H9 (cell line): ENCODE data around the gene BSN. TPM values are rescaled to one million over a fixed set of nuclear protein-coding genes. Genes with fewer than 3 reads are reported as not detected.

ENCODE experiments used
- DNase-seq: peaks from one replicate; pipeline ENCODE4 v3.0.0-alpha.2; 2017
- H2AFZ ChIP-seq: one replicate; pipeline ENCODE4 v1.6.1; 2013; ENCODE audit warnings: mild to moderate bottlenecking, low read length, control low read depth, moderate library complexity
- H2AK5ac ChIP-seq: 2 replicates; pipeline ENCODE4 v1.6.1; 2013; ENCODE audit warnings: low read length, control low read depth, mixed read lengths; ENCODE audit not compliant: insufficient read length
- H2BK120ac ChIP-seq: one replicate; pipeline ENCODE4 v1.6.1; 2013; ENCODE audit warnings: low read depth, mild to moderate bottlenecking, low read length, control low read depth, inconsistent platforms; ENCODE audit not compliant: poor library complexity, severe bottlenecking
- H2BK12ac ChIP-seq: 2 replicates; pipeline ENCODE4 v1.6.1; 2013; ENCODE audit warnings: low read length, control low read depth, mixed read lengths, low read depth; ENCODE audit not compliant: insufficient read length
- H2BK15ac ChIP-seq: 2 replicates; pipeline ENCODE4 v1.6.1; 2013; ENCODE audit warnings: low read depth, low read length, control low read depth
- H2BK20ac ChIP-seq: one replicate; pipeline ENCODE4 v1.6.1; 2013; ENCODE audit warnings: low read depth, mild to moderate bottlenecking, low read length, control low read depth, inconsistent platforms; ENCODE audit not compliant: poor library complexity, severe bottlenecking
- H2BK5ac ChIP-seq: 2 replicates; pipeline ENCODE4 v1.6.1; 2013; ENCODE audit warnings: low read length, control low read depth, mixed read lengths; ENCODE audit not compliant: insufficient read length
- H3K14ac ChIP-seq: 2 replicates; pipeline ENCODE4 v1.6.1; 2013; ENCODE audit warnings: low read length, control low read depth; ENCODE audit not compliant: insufficient read depth
- H3K18ac ChIP-seq: 2 replicates; pipeline ENCODE4 v1.6.1; 2013; ENCODE audit warnings: low read depth, mild to moderate bottlenecking, mixed read lengths, low read length, control low read depth; ENCODE audit not compliant: insufficient read length
- H3K23ac ChIP-seq: 2 replicates; pipeline ENCODE4 v1.6.1; 2013; ENCODE audit warnings: low read length, control low read depth, mixed read lengths, low read depth; ENCODE audit not compliant: insufficient read length
- H3K23me2 ChIP-seq: 2 replicates; pipeline ENCODE4 v1.6.1; 2013; ENCODE audit warnings: low read depth, mild to moderate bottlenecking, mixed read lengths, low read length, control low read depth; ENCODE audit not compliant: insufficient read length, poor library complexity, severe bottlenecking
- H3K27ac ChIP-seq: 2 replicates; pipeline ENCODE4 v1.5.1; 2013; ENCODE audit warnings: low read length, control low read depth, mixed read lengths, low read depth; ENCODE audit not compliant: insufficient read length
- H3K27me3 ChIP-seq: 2 replicates; pipeline ENCODE4 v1.6.1; 2013; ENCODE audit warnings: low read length, control low read depth, inconsistent platforms; ENCODE audit not compliant: insufficient read depth
- H3K4ac ChIP-seq: 2 replicates; pipeline ENCODE4 v1.6.1; 2013; ENCODE audit warnings: low read depth, mild to moderate bottlenecking, control low read depth, inconsistent platforms, low read length, moderate library complexity
- H3K4me1 ChIP-seq: 2 replicates; pipeline ENCODE4 v1.6.1; 2013; ENCODE audit warnings: low read length, control low read depth, inconsistent platforms; ENCODE audit not compliant: insufficient read depth
- H3K4me2 ChIP-seq: 2 replicates; pipeline ENCODE4 v1.6.1; 2013; ENCODE audit warnings: low read length, control low read depth, mixed read lengths; ENCODE audit not compliant: insufficient read length, insufficient read depth
- H3K56ac ChIP-seq: 2 replicates; pipeline ENCODE4 v1.6.1; 2013; ENCODE audit warnings: low read depth, mild to moderate bottlenecking, mixed read lengths, low read length, control low read depth; ENCODE audit not compliant: insufficient read length
- H3K79me1 ChIP-seq: 2 replicates; pipeline ENCODE4 v1.6.1; 2013; ENCODE audit warnings: low read depth, mild to moderate bottlenecking, moderate library complexity, low read length, control low read depth, inconsistent platforms; ENCODE audit not compliant: insufficient read depth, poor library complexity, severe bottlenecking
- H3K79me2 ChIP-seq: 2 replicates; pipeline ENCODE4 v1.6.1; 2013; ENCODE audit warnings: low read length, control low read depth, inconsistent platforms; ENCODE audit not compliant: insufficient read depth
- H3K9ac ChIP-seq: 2 replicates; pipeline ENCODE4 v1.6.1; 2013; ENCODE audit warnings: low read length, control low read depth, mixed read lengths; ENCODE audit not compliant: insufficient read length; ENCODE audit errors: extremely low read depth
- H3K9me3 ChIP-seq: one replicate; pipeline ENCODE4 v1.6.1; 2013; ENCODE audit warnings: low read depth, low read length, inconsistent platforms; ENCODE audit not compliant: control insufficient read depth
- H3T11ph ChIP-seq: one replicate; pipeline ENCODE4 v1.6.1; 2013; ENCODE audit warnings: mild to moderate bottlenecking, low read length, control low read depth, inconsistent platforms
- H4K20me1 ChIP-seq: one replicate; pipeline ENCODE4 v1.6.1; 2013; ENCODE audit not compliant: control insufficient read depth, insufficient read length, insufficient read depth
- H4K5ac ChIP-seq: 2 replicates; pipeline ENCODE4 v1.6.1; 2013; ENCODE audit warnings: low read depth, mild to moderate bottlenecking, mixed read lengths, low read length, control low read depth; ENCODE audit not compliant: insufficient read length
- H4K8ac ChIP-seq: replicated peaks from 2 replicates; pipeline ENCODE4 v1.6.1; 2013; ENCODE audit warnings: low read length, control low read depth, mixed read lengths, low read depth; ENCODE audit not compliant: insufficient read length
- H4K91ac ChIP-seq: 2 replicates; pipeline ENCODE4 v1.6.1; 2013; ENCODE audit warnings: low read depth, mild to moderate bottlenecking, moderate library complexity, mixed read lengths, low read length, control low read depth; ENCODE audit not compliant: insufficient read length
- H3K27ac Mint-ChIP-seq, 3 experiments: 2 replicates in 2 of 3; 3 replicates in 1 of 3; pipeline ENCODE4 v1.8.0; 2020 to 2021; ENCODE audit warnings: mixed read lengths in 3 of 3, mild to moderate bottlenecking in 1 of 3, moderate library complexity in 1 of 3
- H3K27me3 Mint-ChIP-seq: 2 replicates; pipeline ENCODE4 v1.8.0; 2021; ENCODE audit warnings: low read depth, mild to moderate bottlenecking, moderate library complexity, mixed read lengths
- H3K36me3 Mint-ChIP-seq, 3 experiments: 2 replicates in 2 of 3; 3 replicates in 1 of 3; pipeline ENCODE4 v1.8.0; 2020 to 2021; ENCODE audit warnings: low read depth in 3 of 3, mixed read lengths in 3 of 3; ENCODE audit not compliant: insufficient read depth in 1 of 3
- H3K4me1 Mint-ChIP-seq, 2 experiments: 2 replicates each; pipeline ENCODE4 v1.8.0; 2020; ENCODE audit warnings: mixed read lengths in 2 of 2
- H3K4me3 Mint-ChIP-seq, 2 experiments: 2 replicates in 1 of 2; 3 replicates in 1 of 2; pipeline ENCODE4 v1.8.0; 2020 to 2021; ENCODE audit warnings: mild to moderate bottlenecking in 2 of 2, mixed read lengths in 2 of 2, moderate library complexity in 1 of 2
- H3K9me3 Mint-ChIP-seq, 2 experiments: 2 replicates in 1 of 2; 3 replicates in 1 of 2; pipeline ENCODE4 v1.8.0; 2020; ENCODE audit warnings: mild to moderate bottlenecking in 2 of 2, mixed read lengths in 2 of 2, moderate library complexity in 1 of 2
- WGBS: extraction: QIAGEN DNeasy Blood & Tissue Kit; methylation state at CpG from one replicate; pipeline ENCODE4 v1.1.7; 2013; ENCODE audit warnings: missing lambda C conversion rate, low lambda C conversion rate, mixed read lengths; ENCODE audit not compliant: insufficient read length; ENCODE audit errors: extremely low coverage; 5-methylcytosine and 5-hydroxymethylcytosine counted together
- total RNA-seq: library from RNA; stranded (reverse); gene quantifications from 2 replicates; pipeline ENCODE4 v1.2.1, GENCODE V29; 2021
- TF ChIP-seq, protein P1 (sequence below): fragments of 200-600 bp; sonication (generic); conservative IDR thresholded peaks from 3 replicates; pipeline ENCODE4 v1.8.0; 2021; ENCODE audit warnings: antibody characterized with exemption, mild to moderate bottlenecking

BSN gene
- total RNA-seq, 1 experiment from 2014 or later = 2.4 TPM

DNA sequence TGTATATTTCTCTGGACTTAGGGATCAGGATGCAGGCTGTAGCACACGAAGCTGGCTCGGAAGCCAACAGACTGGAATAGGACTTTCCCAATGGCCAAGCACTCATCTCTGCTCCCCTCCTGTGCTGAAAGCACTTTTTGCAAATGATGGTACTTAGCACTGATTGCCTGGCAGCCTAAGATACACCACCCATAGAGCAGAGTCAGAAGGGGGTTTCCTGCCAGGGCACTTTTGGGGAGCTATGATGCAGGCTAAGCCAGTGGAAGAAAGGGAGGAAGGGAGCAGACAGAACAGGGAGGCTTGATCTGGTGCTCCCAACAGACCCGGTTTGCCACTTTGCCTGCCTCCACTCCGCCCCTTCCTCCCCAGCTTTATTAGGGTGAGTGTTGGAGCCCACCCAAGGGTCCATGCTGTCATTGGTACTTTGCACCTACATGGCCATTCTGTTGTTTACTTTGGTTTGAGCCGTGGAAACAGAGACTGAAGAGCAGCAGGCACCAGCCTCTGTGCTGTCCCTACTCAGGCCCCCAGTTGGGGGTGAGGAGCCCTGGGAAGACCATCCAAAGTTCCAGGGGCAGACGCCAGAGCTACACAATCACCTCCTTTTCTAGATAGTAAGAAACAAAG, 15.9 kb downstream of the BSN start:
- Histone ChIP-seq H3K23ac (no peak overlapping the region), H3K23me2 (no peaks in the 10 kb centered on the region), H4K8ac (no peak overlapping the region), H3K18ac (peak overlapping the region; percentile 8), H3K79me2 (no peaks in the 10 kb centered on the region), H3K27me3 (no peaks in the 10 kb centered on the region), H2BK120ac (no peak overlapping the region), H2BK20ac (no peak overlapping the region), H3K9me3 (no peaks in the 10 kb centered on the region), H3K4me2 (no peak overlapping the region), H2BK5ac (no peak overlapping the region), H2BK12ac (no peak overlapping the region), H3K4ac (no peak overlapping the region), H2AFZ (no peak overlapping the region), H3K9ac (no peak overlapping the region), H3T11ph (no peak overlapping the region), H3K4me1 (no peaks in the 10 kb centered on the region; the same call in 1 of the 2 replicates), H3K14ac (no peak overlapping the region; the same call in 1 of the 2 replicates), H2BK15ac (no peak overlapping the region), H3K56ac (no peak overlapping the region), H3K27ac (no peak overlapping the region), H2AK5ac (no peak overlapping the region), H4K91ac (no peak overlapping the region), H3K79me1 (no peaks in the 10 kb centered on the region), H4K5ac (no peak overlapping the region), H4K20me1 (no peaks in the 10 kb centered on the region)
- no peak for DNase-seq
- no CpG with 5 or more reads among the region's 6 CpGs for WGBS
- H3K27ac Mint-ChIP-seq = peak overlapping the region in 2 of 3 experiments; percentile 63 to 64; a peak in 3 of 7 replicates
- H3K4me1 Mint-ChIP-seq = peaks cover 13 to 17% of the 10 kb centered on the region in 2 experiments
- H3K27me3 Mint-ChIP-seq = no peaks in the 10 kb centered on the region; the same call in 1 of the 2 replicates
- no peaks in the 10 kb centered on the region for H3K36me3 Mint-ChIP-seq
- H3K9me3 Mint-ChIP-seq = no peaks in the 10 kb centered on the region
- H3K4me3 Mint-ChIP-seq = peak overlapping the region in 1 of 2 experiments; percentile 9; a peak in 1 of 5 replicates
- TF ChIP-seq, protein P1, sequence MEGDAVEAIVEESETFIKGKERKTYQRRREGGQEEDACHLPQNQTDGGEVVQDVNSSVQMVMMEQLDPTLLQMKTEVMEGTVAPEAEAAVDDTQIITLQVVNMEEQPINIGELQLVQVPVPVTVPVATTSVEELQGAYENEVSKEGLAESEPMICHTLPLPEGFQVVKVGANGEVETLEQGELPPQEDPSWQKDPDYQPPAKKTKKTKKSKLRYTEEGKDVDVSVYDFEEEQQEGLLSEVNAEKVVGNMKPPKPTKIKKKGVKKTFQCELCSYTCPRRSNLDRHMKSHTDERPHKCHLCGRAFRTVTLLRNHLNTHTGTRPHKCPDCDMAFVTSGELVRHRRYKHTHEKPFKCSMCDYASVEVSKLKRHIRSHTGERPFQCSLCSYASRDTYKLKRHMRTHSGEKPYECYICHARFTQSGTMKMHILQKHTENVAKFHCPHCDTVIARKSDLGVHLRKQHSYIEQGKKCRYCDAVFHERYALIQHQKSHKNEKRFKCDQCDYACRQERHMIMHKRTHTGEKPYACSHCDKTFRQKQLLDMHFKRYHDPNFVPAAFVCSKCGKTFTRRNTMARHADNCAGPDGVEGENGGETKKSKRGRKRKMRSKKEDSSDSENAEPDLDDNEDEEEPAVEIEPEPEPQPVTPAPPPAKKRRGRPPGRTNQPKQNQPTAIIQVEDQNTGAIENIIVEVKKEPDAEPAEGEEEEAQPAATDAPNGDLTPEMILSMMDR = no peak
